ENCODE measurements around the gene CD36.

Gene CD36

GRCh38 chr7:80611779-80612178 is 26.7 kb upstream of the CD36 start:
- DNase-seq (ENCODE audit: extremely low read depth, low read depth), result no peak
- no peak for TF ChIP-seq CTCF (IDR thresholded peaks at IDR 0.05; ENCODE audit: low read depth, low read length)

- TF ChIP-seq CTCF (IDR thresholded peaks at IDR 0.05; ENCODE audit: low read depth, low read length), result no peak
- no peak for DNase-seq (ENCODE audit: extremely low read depth, low read depth)
Observed at GRCh38 chr7:80612880-80613279, 25.6 kb upstream of the CD36 start.

- DNase-seq (ENCODE audit: extremely low read depth, low read depth), result no peak
- TF ChIP-seq CTCF (IDR thresholded peaks at IDR 0.05; ENCODE audit: low read depth, low read length), result no peak
Observed at GRCh38 chr7:80613519-80613918, 24.9 kb upstream of the CD36 start.

GRCh38 chr7:80614851-80615271 is 23.6 kb upstream of the CD36 start:
- DNase-seq (ENCODE audit: extremely low read depth, low read depth), result no peak
- no peak for TF ChIP-seq CTCF (IDR thresholded peaks at IDR 0.05; ENCODE audit: low read depth, low read length)

GRCh38 chr7:80618096-80618495 is 20.3 kb upstream of the CD36 start:
- no peak for DNase-seq (ENCODE audit: extremely low read depth, low read depth)
- TF ChIP-seq CTCF (IDR thresholded peaks at IDR 0.05; ENCODE audit: low read depth, low read length), result no peak

GRCh38 chr7:80619741-80620140 is 18.7 kb upstream of the CD36 start:
- DNase-seq (ENCODE audit: extremely low read depth, low read depth), result no peak
- no peak for TF ChIP-seq CTCF (IDR thresholded peaks at IDR 0.05; ENCODE audit: low read depth, low read length)

- no peak for TF ChIP-seq CTCF (IDR thresholded peaks at IDR 0.05; ENCODE audit: low read depth, low read length)
- no peak for DNase-seq (ENCODE audit: extremely low read depth, low read depth)
Observed at GRCh38 chr7:80622541-80622940, 15.9 kb upstream of the CD36 start.
